GM12865 (cell line): ENCODE data around the gene TMEM169.

Source experiments
- DNase-seq: peaks from one replicate; pipeline ENCODE4 v3.0.0; 2010; ENCODE audit warnings: low read depth
- H3K4me3 ChIP-seq: 2 replicates; pipeline ENCODE4 v1.5.1; 2011; ENCODE audit warnings: mild to moderate bottlenecking, low read depth, low read length, control low read depth
- CTCF ChIP-seq: IDR thresholded peaks from 2 replicates; pipeline ENCODE4 v1.5.1; 2011; ENCODE audit warnings: low read length, control low read depth, low read depth, inconsistent platforms; ENCODE audit not compliant: insufficient read depth; ENCODE audit errors: missing control alignments

Gene TMEM169, protein sequence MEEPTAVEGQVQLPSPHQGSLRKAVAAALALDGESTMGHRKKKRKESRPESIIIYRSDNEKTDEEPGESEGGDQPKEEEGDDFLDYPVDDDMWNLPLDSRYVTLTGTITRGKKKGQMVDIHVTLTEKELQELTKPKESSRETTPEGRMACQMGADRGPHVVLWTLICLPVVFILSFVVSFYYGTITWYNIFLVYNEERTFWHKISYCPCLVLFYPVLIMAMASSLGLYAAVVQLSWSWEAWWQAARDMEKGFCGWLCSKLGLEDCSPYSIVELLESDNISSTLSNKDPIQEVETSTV

DNA sequence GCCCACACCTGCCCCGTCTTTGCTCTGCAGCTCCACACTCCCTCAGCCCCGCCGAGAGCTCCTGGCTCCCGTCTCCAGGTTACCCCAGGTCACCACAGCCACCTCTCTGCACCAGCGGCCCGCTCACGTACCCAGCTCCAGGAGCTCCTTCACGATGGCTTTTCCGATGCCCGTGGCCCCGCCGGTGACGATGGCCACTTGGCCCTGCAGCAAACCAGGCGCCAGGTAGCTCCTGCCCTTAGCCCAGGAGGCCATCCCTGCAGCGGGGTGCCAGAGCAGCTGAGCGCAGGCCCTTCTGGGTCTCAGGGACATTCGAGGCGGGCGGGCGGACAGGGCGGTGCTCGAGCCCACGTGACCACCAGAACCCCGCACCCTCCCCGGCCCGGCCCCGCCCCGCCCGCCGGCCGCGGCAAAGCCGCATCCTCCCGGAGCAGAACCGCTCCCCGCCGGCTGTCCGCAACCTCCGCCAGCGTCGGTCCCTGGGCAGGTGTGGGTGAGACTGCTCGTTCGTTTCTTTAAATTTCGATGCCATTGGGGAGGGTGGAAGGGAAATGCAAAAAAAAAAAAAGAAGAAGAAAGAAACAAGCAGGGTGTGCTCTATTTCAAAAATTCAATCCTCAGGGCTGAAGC lies at the start of gene TMEM169, which contains the start of gene PECR:
TMEM169 (plus strand) TSS at position 433 of the 630 bp plus-strand sequence. CDS start 14,045 bp downstream, outside the sequence.
PECR (minus strand) TSS at position 323 of the 630 bp plus-strand sequence; CDS start at position 255, 68 bp downstream.
- DNase-seq: peak; percentile 83
- no peak for TF ChIP-seq CTCF
- H3K4me3 ChIP-seq: peak within 1 kb of the TSS; percentile 71

DNA sequence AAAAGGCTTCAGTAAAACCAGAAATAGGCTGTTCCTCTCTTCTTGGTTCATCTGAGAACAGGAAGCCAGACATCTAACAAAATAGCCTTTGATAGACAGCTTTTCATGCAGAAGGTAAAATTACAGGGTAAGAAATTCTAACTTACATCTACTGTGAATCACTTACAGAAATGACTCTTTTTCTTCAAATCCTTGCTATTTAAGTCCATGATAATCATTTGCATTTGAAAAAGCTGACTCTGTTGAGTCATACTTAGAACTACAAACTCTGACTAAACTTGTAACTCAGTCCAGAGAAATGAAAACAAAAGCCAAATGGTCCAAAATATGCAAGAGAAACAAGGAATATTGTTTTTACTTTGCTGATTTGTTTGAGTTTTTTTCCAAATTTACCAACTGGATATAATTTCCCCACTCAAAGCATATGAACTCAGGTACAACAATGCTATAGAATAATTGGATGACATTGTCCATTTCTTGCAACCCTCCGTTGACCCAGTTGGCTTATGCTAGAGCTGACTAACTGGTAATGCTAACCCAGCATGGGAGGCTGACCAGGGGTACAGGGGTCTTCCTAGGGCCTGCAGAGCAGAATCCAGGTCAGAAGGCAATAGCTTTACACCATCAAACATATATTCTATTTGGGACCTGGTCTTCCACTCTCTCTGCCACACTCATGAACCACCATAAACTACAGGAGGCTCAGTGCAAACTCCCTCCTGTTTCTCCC lies 49.6 kb upstream of the TMEM169 start:
- H3K4me3 ChIP-seq: peak overlapping the region; percentile 51
- TF ChIP-seq CTCF: no peak
- peak; percentile 83 for DNase-seq

DNA sequence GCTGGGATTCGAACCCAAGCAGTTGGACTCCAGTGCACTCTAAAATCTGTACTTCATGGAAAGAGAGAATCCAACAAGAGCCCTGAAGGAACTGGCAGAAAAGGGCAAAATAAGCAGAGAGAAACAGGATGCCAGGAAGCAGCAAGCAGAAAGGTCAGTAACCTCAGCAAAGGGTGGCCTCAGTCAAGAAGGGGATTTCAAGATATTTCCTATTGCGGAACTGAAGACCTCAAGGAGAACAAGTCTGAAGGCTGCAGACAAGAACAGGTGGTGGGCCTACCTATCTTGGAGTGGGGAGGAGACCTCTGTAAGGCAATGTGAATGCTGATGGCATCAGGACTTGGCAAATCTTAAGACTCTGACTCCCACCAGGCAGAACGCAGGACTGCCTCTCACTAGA lies 48.3 kb upstream of the TMEM169 start:
- peak; percentile 81 for DNase-seq
- no peak for TF ChIP-seq CTCF

DNA sequence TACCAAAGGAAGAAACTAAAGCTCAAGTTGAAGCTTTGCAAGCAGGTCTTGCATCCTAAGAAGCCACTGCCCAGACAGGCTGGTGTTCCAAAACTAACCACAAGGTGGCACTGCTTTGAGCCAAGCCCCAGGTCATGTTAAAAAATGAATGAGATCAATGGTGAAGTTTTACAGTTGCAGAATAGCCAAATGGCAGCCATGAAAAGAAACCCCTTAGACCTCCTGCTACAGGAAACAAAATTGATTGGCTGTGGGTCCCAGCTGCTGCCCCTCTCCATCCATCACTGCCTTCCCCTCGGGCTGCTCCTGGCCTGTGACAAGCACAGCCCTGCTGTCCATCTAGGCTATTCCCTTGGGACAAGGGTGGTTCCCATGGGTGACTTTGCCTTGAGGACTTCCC lies 47.7 kb upstream of the TMEM169 start:
- peak; percentile 86 for TF ChIP-seq CTCF
- no peak overlapping the region for H3K4me3 ChIP-seq
- DNase-seq: peak; percentile 94

More for the DNA sequence above, 48.3 kb upstream of the TMEM169 start:
- no peak overlapping the region for H3K4me3 ChIP-seq

DNA sequence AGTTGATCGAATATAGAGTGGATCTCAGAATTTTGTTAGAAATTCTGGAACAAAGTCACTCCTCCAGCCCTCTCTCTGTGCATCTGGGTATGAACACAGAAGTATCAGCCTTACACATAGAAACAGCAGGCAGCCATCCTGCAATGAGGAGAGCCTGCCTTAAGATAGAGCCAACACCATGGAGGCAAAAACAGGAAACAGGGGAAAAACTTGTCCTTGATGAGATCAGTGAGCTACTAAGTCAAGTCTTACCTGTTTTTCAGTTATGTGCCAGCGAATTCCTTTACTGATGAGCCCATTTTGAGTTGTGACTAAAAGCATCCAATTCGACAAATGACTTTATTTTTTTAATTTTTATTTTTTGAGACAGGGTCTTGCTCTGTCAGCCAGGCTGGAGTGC lies 41.8 kb upstream of the TMEM169 start:
- DNase-seq: no peak
- TF ChIP-seq CTCF: no peak
- no peak overlapping the region for H3K4me3 ChIP-seq

GRCh38 chr2:216041438-216041837 lies 40.3 kb upstream of the TMEM169 start:
- no peak for TF ChIP-seq CTCF
- no peak overlapping the region for H3K4me3 ChIP-seq
- DNase-seq: no peak
